ENCODE results near the gene KNTC1.
"Not testable (repeated sequence)": the region's sequence is repeated elsewhere in the genome, so short reads cannot be mapped to it uniquely, and the experiment has no call there.

KNTC1 gene

DNA sequence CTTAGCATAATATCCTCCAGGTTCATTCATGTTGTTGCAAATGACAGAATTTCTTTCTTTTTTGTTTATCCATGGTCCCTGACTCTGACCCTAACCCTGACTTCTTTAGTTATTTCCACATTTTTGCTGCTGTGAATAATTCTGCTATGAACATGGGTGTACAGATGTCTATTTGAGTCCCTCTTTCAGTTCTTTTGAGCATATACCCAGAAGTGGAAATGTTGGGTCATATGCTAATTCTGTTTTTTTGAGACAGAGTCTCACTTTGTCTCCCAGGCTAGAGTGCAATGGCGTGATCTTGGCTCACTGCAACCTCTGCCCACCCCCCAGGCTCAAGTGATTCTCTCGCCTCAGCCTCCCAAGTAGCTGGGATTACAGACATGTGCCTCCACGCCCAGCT lies 33.1 kb downstream of the KNTC1 start:
- no peak for DNase-seq (ENCODE audit: low read depth)
- no peak for TF ChIP-seq CTCF (IDR thresholded peaks at IDR 0.05; ENCODE audit: control insufficient read depth, insufficient read depth, low read depth, low read length, missing control alignments)
- no peak overlapping the region for H3K4me3 ChIP-seq (ENCODE audit: control insufficient read depth, low read depth, low read length)

- TF ChIP-seq CTCF (IDR thresholded peaks at IDR 0.05; ENCODE audit: control insufficient read depth, insufficient read depth, low read depth, low read length, missing control alignments): no peak
- no peak overlapping the region for H3K4me3 ChIP-seq (ENCODE audit: control insufficient read depth, low read depth, low read length)
- DNase-seq (ENCODE audit: low read depth): no peak
These were observed 36.3 kb downstream of the KNTC1 start for GRCh38 chr12:122563361-122563760.

DNA sequence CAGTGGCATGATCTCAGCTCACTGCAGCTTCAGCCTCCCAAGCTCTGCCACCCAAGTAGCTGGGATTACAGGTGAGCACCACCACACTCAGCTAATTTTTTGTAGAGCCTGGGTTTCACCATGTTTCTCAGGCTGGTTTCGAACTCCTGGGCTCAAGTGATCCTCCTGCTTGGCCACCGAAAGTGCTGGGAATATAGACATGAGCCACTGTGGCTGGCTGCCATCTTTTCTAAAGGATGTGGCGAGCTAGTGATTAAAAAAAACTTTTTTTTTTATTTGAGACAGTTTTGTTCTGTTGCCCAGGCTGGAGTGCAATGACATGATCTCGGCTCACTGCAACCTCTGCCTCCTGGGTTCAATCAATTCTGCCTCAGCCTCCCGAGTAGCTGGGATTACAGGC lies 39.8 kb downstream of the KNTC1 start:
- H3K4me3 ChIP-seq (ENCODE audit: control insufficient read depth, low read depth, low read length); DNase-seq (ENCODE audit: low read depth): not testable (repeated sequence)

- H3K4me3 ChIP-seq (ENCODE audit: control insufficient read depth, low read depth, low read length): no peak overlapping the region
- DNase-seq (ENCODE audit: low read depth): no peak
- no peak for TF ChIP-seq CTCF (IDR thresholded peaks at IDR 0.05; ENCODE audit: control insufficient read depth, insufficient read depth, low read depth, low read length, missing control alignments)
These were observed 42.2 kb downstream of the KNTC1 start for GRCh38 chr12:122569288-122569687.

DNA sequence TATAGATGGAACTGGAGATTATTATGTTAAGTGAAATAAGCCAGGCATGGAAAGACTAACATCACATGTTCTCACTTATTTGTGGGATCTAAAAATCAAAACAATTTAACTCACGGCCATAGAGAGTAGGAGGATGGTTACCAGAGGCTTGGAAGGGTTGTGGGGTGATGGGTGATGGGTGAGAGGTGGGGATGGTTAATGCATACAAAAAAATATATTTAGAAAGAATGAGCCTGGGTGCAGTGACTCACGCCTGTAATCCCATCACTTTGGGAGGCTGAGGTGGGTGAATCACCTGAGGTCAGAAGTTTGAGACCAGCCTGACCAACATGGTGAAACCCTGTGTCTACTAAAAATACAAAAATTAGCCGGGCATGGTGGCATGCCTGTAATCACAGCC lies 43.0 kb downstream of the KNTC1 start:
- not testable (repeated sequence) for DNase-seq (ENCODE audit: low read depth); H3K4me3 ChIP-seq (ENCODE audit: control insufficient read depth, low read depth, low read length)

DNA sequence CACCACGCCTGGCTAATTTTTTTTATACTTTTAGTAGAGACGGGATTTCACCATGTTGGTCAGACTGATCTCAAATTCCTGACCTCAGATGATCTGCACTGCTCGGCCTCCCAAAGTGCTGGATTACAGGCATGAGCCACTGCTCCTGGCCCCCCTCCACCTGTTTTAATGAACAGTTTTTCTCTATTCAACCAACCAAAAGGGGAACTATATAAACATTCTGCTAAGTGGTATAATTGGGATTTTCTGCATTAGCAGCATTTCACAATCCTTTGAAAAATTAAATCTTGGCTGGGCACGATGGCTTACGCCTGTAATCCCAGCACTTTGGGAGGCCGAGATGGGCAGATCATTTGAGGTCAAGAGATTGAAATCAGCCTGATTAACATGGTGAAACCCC lies 44.8 kb downstream of the KNTC1 start:
- no peak for DNase-seq (ENCODE audit: low read depth)
- no peak for TF ChIP-seq CTCF (IDR thresholded peaks at IDR 0.05; ENCODE audit: control insufficient read depth, insufficient read depth, low read depth, low read length, missing control alignments)
- no peak overlapping the region for H3K4me3 ChIP-seq (ENCODE audit: control insufficient read depth, low read depth, low read length)

DNA sequence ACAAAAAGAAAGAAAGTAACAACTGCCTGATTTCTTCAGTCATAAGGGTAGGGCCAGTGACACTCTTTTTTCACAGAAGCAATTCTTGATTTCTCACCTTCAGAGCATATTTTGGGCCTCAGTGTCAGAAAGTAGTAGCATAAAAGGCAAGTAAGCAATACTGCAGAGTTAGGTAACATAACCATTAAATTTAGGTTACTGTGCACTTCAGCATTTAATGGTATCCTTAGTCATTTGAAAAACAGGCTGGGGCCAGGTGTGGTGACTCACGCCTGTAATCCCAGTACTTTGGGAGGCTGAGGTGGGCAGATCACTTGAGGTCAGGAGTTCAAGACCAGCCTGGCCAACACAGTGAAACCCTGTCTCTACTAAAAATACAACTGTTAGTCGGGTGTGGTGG lies 56.2 kb downstream of the KNTC1 start:
- H3K4me3 ChIP-seq (ENCODE audit: control insufficient read depth, low read depth, low read length): not testable (repeated sequence)

GRCh38 chr12:122584177-122584863 lies 57.3 kb downstream of the KNTC1 start:
- DNase-seq (ENCODE audit: low read depth): no peak
- H3K4me3 ChIP-seq (ENCODE audit: control insufficient read depth, low read depth, low read length): no peak overlapping the region
- TF ChIP-seq CTCF (IDR thresholded peaks at IDR 0.05; ENCODE audit: control insufficient read depth, insufficient read depth, low read depth, low read length, missing control alignments): no peak

More for the DNA sequence above, 56.2 kb downstream of the KNTC1 start:
- DNase-seq (ENCODE audit: low read depth): not testable (repeated sequence)
